H1 (cell line): ENCODE measurements around the gene TFCP2. TPM values are rescaled to one million over a fixed set of nuclear protein-coding genes. Genes with fewer than 3 reads are reported as not detected.

Source experiments
- CTCF ChIA-PET: fragments of 300-600 bp; sonication (Branson Sonifier 250); formaldehyde crosslinking; loops from one replicate; lab custom pipeline; 2021; ENCODE audit not compliant: partially characterized antibody; lab: Charles Lee
- POLR2A ChIA-PET: fragments of 300-600 bp; sonication (Branson Sonifier 250); formaldehyde crosslinking; loops from one replicate; lab custom pipeline; 2021; ENCODE audit warnings: inconsistent platforms; ENCODE audit not compliant: partially characterized antibody; lab: Charles Lee
- DNase-seq, 2 experiments: peaks; one replicate each; pipeline versions ENCODE4 v3.0.0 to v3.0.0-alpha.2; 2010 to 2022; ENCODE audit warnings: low spot score in 2 of 2, low read depth in 1 of 2, mixed read lengths in 1 of 2
- FAIRE-seq: peaks from 2 replicates; lab custom pipeline; 2011; peaks lifted over from hg19 to GRCh38; lab: Jason Lieb, UNC
- H2AFZ ChIP-seq: 2 replicates; pipeline ENCODE4 v1.8.1; 2012; ENCODE audit warnings: low read length, inconsistent platforms
- H2AK5ac ChIP-seq: 2 replicates; pipeline ENCODE4 v1.6.1; 2013; ENCODE audit warnings: low read depth, low read length
- H2BK120ac ChIP-seq: replicated peaks from 2 replicates; pipeline ENCODE3; 2013; ENCODE audit warnings: low read depth, low read length, inconsistent platforms
- H2BK12ac ChIP-seq: 2 replicates; pipeline ENCODE4 v1.6.1; 2013; ENCODE audit warnings: low read depth, low read length
- H2BK15ac ChIP-seq: 2 replicates; pipeline ENCODE4 v1.6.1; 2013; ENCODE audit warnings: low read length
- H2BK20ac ChIP-seq: 2 replicates; pipeline ENCODE4 v1.6.1; 2013; ENCODE audit warnings: low read length
- H2BK5ac ChIP-seq: 2 replicates; pipeline ENCODE4 v1.6.1; 2013; ENCODE audit warnings: low read depth, low read length
- H3K14ac ChIP-seq: 2 replicates; pipeline ENCODE4 v1.6.1; 2013; ENCODE audit warnings: inconsistent platforms; ENCODE audit not compliant: insufficient read length
- H3K18ac ChIP-seq: 2 replicates; pipeline ENCODE4 v1.6.1; 2013; ENCODE audit warnings: low read length; ENCODE audit errors: extremely low read depth
- H3K23ac ChIP-seq: 2 replicates; pipeline ENCODE4 v1.6.1; 2013; ENCODE audit warnings: inconsistent platforms; ENCODE audit not compliant: insufficient read length
- H3K23me2 ChIP-seq: 2 replicates; pipeline ENCODE4 v1.6.1; 2013; ENCODE audit warnings: low read depth, low read length
- H3K27ac ChIP-seq: 2 replicates; pipeline ENCODE4 v1.6.1; 2011; ENCODE audit warnings: low read depth, low read length, inconsistent platforms
- H3K27me3 ChIP-seq, 4 experiments: replicated peaks in 1 of 4; 1 replicate in 1 of 4; 2 replicates in 3 of 4; pipeline versions ENCODE4 v1.6.1 to v1.8.1; 2011 to 2013; ENCODE audit warnings: low read length in 3 of 4, mild to moderate bottlenecking in 3 of 4, inconsistent platforms in 2 of 4, mixed read lengths in 2 of 4, moderate library complexity in 1 of 4; ENCODE audit not compliant: control insufficient read depth in 3 of 4, insufficient read depth in 3 of 4; ENCODE audit errors: extremely low read depth in 1 of 4
- H3K36me3 ChIP-seq, 4 experiments: 2 replicates each; pipeline versions ENCODE4 v1.6.1 to v1.8.1; 2011 to 2013; ENCODE audit warnings: mild to moderate bottlenecking in 4 of 4, low read length in 3 of 4, moderate library complexity in 2 of 4, control low read depth in 1 of 4, inconsistent platforms in 1 of 4; ENCODE audit not compliant: insufficient read depth in 4 of 4, control insufficient read depth in 2 of 4
- H3K4ac ChIP-seq: replicated peaks from 2 replicates; pipeline ENCODE3; 2013; ENCODE audit warnings: low read length, low read depth, mixed read lengths, inconsistent platforms; ENCODE audit not compliant: insufficient read length
- H3K4me1 ChIP-seq, 4 experiments: replicated peaks in 1 of 4; 1 replicate in 1 of 4; 2 replicates in 3 of 4; pipeline versions ENCODE4 v1.6.1 to v1.8.1; 2011 to 2013; ENCODE audit warnings: low read length in 3 of 4, inconsistent platforms in 2 of 4, mixed read lengths in 1 of 4; ENCODE audit not compliant: insufficient read depth in 4 of 4, control insufficient read depth in 3 of 4
- H3K4me2 ChIP-seq, 2 experiments: 2 replicates each; pipeline versions ENCODE4 v1.6.1 to v1.8.1; 2011 to 2013; ENCODE audit warnings: low read depth in 2 of 2, low read length in 2 of 2, control low read depth in 1 of 2, inconsistent platforms in 1 of 2, mild to moderate bottlenecking in 1 of 2; ENCODE audit not compliant: insufficient read depth in 1 of 2
- H3K4me3 ChIP-seq, 4 experiments: fragments of 200-600, 300-600 bp in 1 of 4; sonication (generic), shearing (Covaris generic), sonication (Bioruptor Twin) in 1 of 4; 2 replicates each; pipeline versions ENCODE4 v1.5.1 to v1.8.1; 2011 to 2016; ENCODE audit warnings: low read length in 4 of 4, low read depth in 3 of 4, control low read depth in 2 of 4, inconsistent platforms in 2 of 4, mild to moderate bottlenecking in 2 of 4, mixed read lengths in 1 of 4, moderate library complexity in 1 of 4; ENCODE audit not compliant: insufficient read depth in 2 of 4; ENCODE audit errors: extremely low read depth in 1 of 4
- H3K56ac ChIP-seq: replicated peaks from 2 replicates; pipeline ENCODE3; 2013; ENCODE audit warnings: low read depth, mild to moderate bottlenecking, mixed read lengths, low read length, inconsistent platforms; ENCODE audit not compliant: insufficient read length
- H3K79me1 ChIP-seq: 2 replicates; pipeline ENCODE4 v1.6.1; 2013; ENCODE audit warnings: low read depth, low read length, control low read depth
- H3K79me2 ChIP-seq, 2 experiments: 2 replicates each; pipeline versions ENCODE4 v1.6.1 to v1.8.1; 2012 to 2013; ENCODE audit warnings: low read length in 2 of 2, mild to moderate bottlenecking in 2 of 2, inconsistent platforms in 1 of 2; ENCODE audit not compliant: insufficient read depth in 2 of 2, control insufficient read depth in 1 of 2
- H3K9ac ChIP-seq, 4 experiments: replicated peaks in 1 of 4; 1 replicate in 1 of 4; 2 replicates in 3 of 4; pipeline versions ENCODE4 v1.6.1 to v1.8.1; 2011 to 2013; ENCODE audit warnings: low read depth in 3 of 4, low read length in 3 of 4, control low read depth in 2 of 4, mild to moderate bottlenecking in 2 of 4, moderate library complexity in 2 of 4, inconsistent platforms in 1 of 4; ENCODE audit errors: extremely low read depth in 1 of 4
- H3K9me3 ChIP-seq, 2 experiments: 2 replicates each; pipeline versions ENCODE4 v1.6.1 to v1.8.1; 2012 to 2013; ENCODE audit warnings: mild to moderate bottlenecking in 2 of 2, moderate library complexity in 2 of 2, control low read depth in 1 of 2, inconsistent platforms in 1 of 2, low read depth in 1 of 2, low read length in 1 of 2, mixed read lengths in 1 of 2; ENCODE audit not compliant: insufficient read depth in 2 of 2
- H4K20me1 ChIP-seq, 2 experiments: replicated peaks in 1 of 2; 2 replicates each; pipeline versions ENCODE3 to v1.8.1; 2011 to 2013; ENCODE audit warnings: inconsistent platforms in 2 of 2, low read length in 2 of 2, mild to moderate bottlenecking in 1 of 2; ENCODE audit not compliant: insufficient read depth in 2 of 2, control insufficient read depth in 1 of 2
- H4K5ac ChIP-seq: 2 replicates; pipeline ENCODE4 v1.6.1; 2013; ENCODE audit warnings: low read length, low read depth, mixed read lengths, inconsistent platforms; ENCODE audit not compliant: insufficient read length
- H4K8ac ChIP-seq: 2 replicates; pipeline ENCODE4 v1.8.0; 2013; ENCODE audit warnings: mild to moderate bottlenecking, moderate library complexity, low read length, inconsistent platforms; ENCODE audit not compliant: insufficient read depth; ENCODE audit errors: extremely low read depth
- H4K91ac ChIP-seq: replicated peaks from 2 replicates; pipeline ENCODE3; 2013; ENCODE audit warnings: low read length, mixed read lengths, inconsistent platforms; ENCODE audit not compliant: insufficient read length
- JUN ChIP-seq: IDR thresholded peaks from 2 replicates; pipeline ENCODE4 v1.6.1; 2011; ENCODE audit warnings: low read depth, mild to moderate bottlenecking, improper control_type of control experiment, low read length
- SIX5 ChIP-seq: IDR thresholded peaks from 2 replicates; pipeline ENCODE4 v1.6.1; 2011; ENCODE audit warnings: mild to moderate bottlenecking, low read depth, low read length
- WGBS, 2 experiments: shearing (Covaris generic) in 1 of 2; methylation state at CpG; one replicate each; pipeline versions ENCODE4 v1.1.6 to v1.1.7; 2013 to 2015; ENCODE audit warnings: low lambda C conversion rate in 2 of 2, mixed read lengths in 2 of 2, inconsistent platforms in 1 of 2, low coverage in 1 of 2, missing lambda C conversion rate in 1 of 2; ENCODE audit not compliant: insufficient replicate concordance in 2 of 2, insufficient coverage in 1 of 2, insufficient read length in 1 of 2; ENCODE audit errors: extremely low coverage in 1 of 2, missing lambda C conversion rate in 1 of 2; 5-methylcytosine and 5-hydroxymethylcytosine counted together
- polyA plus RNA-seq, 7 experiments: library from polyadenylated mRNA; depleted of rRNA in 3 of 7; stranded (reverse) in 5 of 7; unstranded in 2 of 7; fragments of >200 nt in 5 of 7; fragments of 200-250 nt in 2 of 7; gene quantifications; 1 replicate in 5 of 7; 2 replicates in 1 of 7; 4 replicates in 1 of 7; pipeline versions ENCODE4 v1.2.1 to v1.2.3, GENCODE V29; 2011 to 2013; ENCODE audit warnings: missing spikeins in 2 of 7, mixed read lengths in 2 of 7
- total RNA-seq: library from RNA; stranded (reverse); fragmentation: NEBNext Ultra II Directional; extraction: Animal tissue kit (Norgen Biotek cat#: 25700); gene quantifications from 2 replicates; pipeline ENCODE4 v1.2.1, GENCODE V29; 2021

The TFCP2 gene
- total and polyA plus RNA-seq, 2 of the 8 experiments (the other 6 are each of a cell fraction or from before 2014, with no cell fraction given) = 19.8 to 49.2 TPM

- peaks cover 9 to 47% of the 10 kb centered on the region in 2 experiments; a peak in 3 of 4 replicates for H3K79me2 ChIP-seq
- H4K5ac ChIP-seq = no peak overlapping the region
- peak overlapping the region in 1 of 2 experiments; percentile 100; a peak in 1 of 4 replicates for H3K4me2 ChIP-seq
- no peak overlapping the region for H3K14ac ChIP-seq
- H2BK120ac ChIP-seq = no peak overlapping the region
- H2BK5ac ChIP-seq = no peak overlapping the region
- FAIRE-seq = no peak
- no peak overlapping the region for H4K91ac ChIP-seq
- H2AFZ ChIP-seq = no peak overlapping the region
- H3K4me1 ChIP-seq = peaks cover 4 to 6% (median 5%) of the 10 kb centered on the region in 4 experiments; a peak in 4 of 7 replicates
- ChIA-PET POLR2A (interaction anchor here (0.7 to 3.9 kb wide), 8 partner anchors 17 to 996 kb away, joined by 3 to 30 read pairs (median 10); partner anchors contain the start of genes POU6F1, SLC11A2 and SMARCD1), CTCF (interaction anchor here (0.6 to 1.2 kb wide), 3 partner anchors 17 to 260 kb away, joined by 3 read pairs; no protein-coding TSS in a partner anchor)
- H2BK12ac ChIP-seq = no peak overlapping the region
- no peaks in the 10 kb centered on the region for H3K27me3 ChIP-seq
- H4K8ac ChIP-seq = no peak overlapping the region
- peaks cover 0 to 5% (median 0%) of the 10 kb centered on the region in 4 experiments; a peak in 2 of 8 replicates for H3K36me3 ChIP-seq
- peaks cover 0 to 5% of the 10 kb centered on the region in 2 experiments for H4K20me1 ChIP-seq
- H3K9me3 ChIP-seq = no peaks in the 10 kb centered on the region
- DNase-seq = no peak
- no peak overlapping the region for H3K23ac ChIP-seq
- no peak overlapping the region for H2AK5ac ChIP-seq
- H3K4me3 ChIP-seq = peak overlapping the region in 1 of 4 experiments; percentile 84; a peak in 2 of 8 replicates
- H3K79me1 ChIP-seq = peaks cover 8% of the 10 kb centered on the region
- peaks cover 7% of the 10 kb centered on the region for H3K23me2 ChIP-seq
- H2BK15ac ChIP-seq = no peak overlapping the region
- H3K56ac ChIP-seq = no peak overlapping the region
- H2BK20ac ChIP-seq = no peak overlapping the region
- no peak overlapping the region for H3K18ac ChIP-seq
- H3K27ac ChIP-seq = no peak overlapping the region
- WGBS, 2 experiments = 79% methylated on average over 1 of the region's 1 CpG; no CpG with 5 or more reads in 1 of the 2 experiments
- H3K9ac ChIP-seq = no peak overlapping the region; a peak in 1 of 7 replicates
- no peak overlapping the region for H3K4ac ChIP-seq
- no peak for TF ChIP-seq SIX5
- TF ChIP-seq JUN = no peak
Measured at GRCh38 chr12:51081421-51081820, 91.5 kb downstream of the TFCP2 start.
